GM12874 (cell line): ENCODE results near the gene SYTL3.

Experiments used
- CTCF ChIP-seq: IDR thresholded peaks from 2 replicates; pipeline ENCODE4 v1.5.1; 2011; ENCODE audit warnings: low read depth, mild to moderate bottlenecking, control low read depth, low read length, moderate library complexity; ENCODE audit not compliant: insufficient read depth

Gene SYTL3

GRCh38 chr6:158669145-158670035, 19.5 kb downstream of the SYTL3 start:
- TF ChIP-seq CTCF = no peak

GRCh38 chr6:158672726-158673125, 22.9 kb downstream of the SYTL3 start:
- no peak for TF ChIP-seq CTCF

- no peak for TF ChIP-seq CTCF
Measured at GRCh38 chr6:158674342-158675131, 24.7 kb downstream of the SYTL3 start.

- TF ChIP-seq CTCF = no peak
Measured at GRCh38 chr6:158677906-158678578, 28.2 kb downstream of the SYTL3 start.

- no peak for TF ChIP-seq CTCF
Measured at GRCh38 chr6:158680015-158680414, 30.2 kb downstream of the SYTL3 start.

- no peak for TF ChIP-seq CTCF
Measured at GRCh38 chr6:158680481-158680880, 30.6 kb downstream of the SYTL3 start.

GRCh38 chr6:158684311-158684710, 34.5 kb downstream of the SYTL3 start:
- no peak for TF ChIP-seq CTCF
